Small intestine (tissue), 7 donors: ENCODE results near the gene B9D1. TPM values are rescaled to one million over a fixed set of nuclear protein-coding genes. Genes with fewer than 3 reads are reported as not detected.

Source experiments
- DNase-seq, 2 donors: peaks; one replicate each; pipeline versions ENCODE4 v3.0.0 to v3.0.0-alpha.2; 2013
- FAIRE-seq: peaks from 2 replicates; lab custom pipeline; 2012; peaks lifted over from hg19 to GRCh38; lab: Jason Lieb, UNC
- H3K27ac ChIP-seq, 3 donors: one replicate each; pipeline ENCODE4 v1.5.1; 2013; ENCODE audit warnings: low read length in 2 of 3, mild to moderate bottlenecking in 2 of 3, control low read depth in 1 of 3, inconsistent platforms in 1 of 3, low read depth in 1 of 3, moderate library complexity in 1 of 3
- H3K27me3 ChIP-seq, 3 donors: one replicate each; pipeline ENCODE4 v1.6.1; 2013; ENCODE audit warnings: low read length in 3 of 3, inconsistent platforms in 1 of 3; ENCODE audit not compliant: control insufficient read depth in 3 of 3, insufficient read depth in 3 of 3
- H3K36me3 ChIP-seq, 3 donors: one replicate each; pipeline ENCODE4 v1.6.1; 2013; ENCODE audit warnings: low read length in 3 of 3, inconsistent platforms in 1 of 3, low read depth in 1 of 3, mild to moderate bottlenecking in 1 of 3, moderate library complexity in 1 of 3; ENCODE audit not compliant: control insufficient read depth in 3 of 3, insufficient read depth in 2 of 3
- H3K4me1 ChIP-seq, 3 donors: one replicate each; pipeline ENCODE4 v1.6.1; 2013; ENCODE audit warnings: low read length in 2 of 3, inconsistent platforms in 1 of 3, low read depth in 1 of 3, mild to moderate bottlenecking in 1 of 3, moderate library complexity in 1 of 3; ENCODE audit not compliant: control insufficient read depth in 3 of 3, insufficient read depth in 2 of 3
- H3K4me3 ChIP-seq, 3 donors: one replicate each; pipeline ENCODE4 v1.5.1; 2013; ENCODE audit warnings: low read length in 3 of 3, control low read depth in 1 of 3, inconsistent platforms in 1 of 3, low read depth in 1 of 3, mild to moderate bottlenecking in 1 of 3, moderate library complexity in 1 of 3
- H3K9me3 ChIP-seq, 2 donors: one replicate each; pipeline ENCODE4 v1.6.1; 2013; ENCODE audit warnings: low read depth in 1 of 2, low read length in 1 of 2; ENCODE audit not compliant: control insufficient read depth in 2 of 2, insufficient read depth in 1 of 2
- WGBS, 3 donors: extraction: QIAGEN DNeasy Blood & Tissue Kit; methylation state at CpG; one replicate each; pipeline ENCODE4 v1.1.7; 2013; 5-methylcytosine and 5-hydroxymethylcytosine counted together
- polyA plus RNA-seq, 4 donors: library from polyadenylated mRNA; stranded (reverse) in 3 of 4; unstranded in 1 of 4; fragments of 200-250 nt in 3 of 4; fragments of 120-200 nt in 1 of 4; gene quantifications; one replicate each; pipeline versions ENCODE4 v1.2.1 to v1.2.3, GENCODE V29; 2013
- donor health status: healthy with polysubstance abuse.
- donor health status: control.
- donor health status: control.
- donor health status: Bipolar disorder and iron deficiency.
- donor health status: healthy.

B9D1 gene
- polyA plus RNA-seq, 4 donors, result 2.2 to 18.1 (median 12.9) TPM

DNA sequence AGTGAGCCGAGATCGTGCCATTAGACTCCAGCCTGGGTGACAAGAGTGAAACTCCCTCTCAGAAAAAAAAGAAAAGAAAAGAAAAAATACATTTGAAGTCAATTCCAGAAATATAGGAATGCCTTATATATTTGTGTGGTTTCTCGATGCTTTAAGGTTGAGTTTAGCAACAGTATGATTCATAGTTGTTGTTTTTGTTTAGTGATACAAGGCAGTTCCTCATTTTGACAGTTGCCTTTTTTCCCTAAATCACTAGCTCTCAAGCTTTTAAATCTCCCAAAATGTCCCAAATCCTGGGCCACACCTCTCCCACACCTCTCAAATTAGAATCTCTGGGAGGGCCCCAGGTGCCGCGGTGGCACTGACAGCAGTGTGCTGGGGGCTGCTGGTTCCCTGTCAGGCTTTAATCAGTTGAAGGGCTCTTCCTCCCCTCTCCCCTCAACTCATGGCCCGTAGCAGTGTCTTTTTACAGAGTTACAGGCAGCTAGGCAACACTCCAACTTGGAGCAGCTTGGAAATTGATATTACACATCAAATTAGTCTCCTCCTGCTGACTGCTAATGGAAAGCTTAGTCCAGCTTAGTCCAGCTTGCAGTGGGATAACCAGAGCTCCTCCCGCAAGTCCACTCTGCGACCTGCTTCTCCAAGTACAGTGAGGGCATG lies 66.9 kb downstream of the B9D1 start:
- H3K9me3 ChIP-seq, result no peaks in the 10 kb centered on the region
- no peak for DNase-seq
- no peaks in the 10 kb centered on the region for H3K27me3 ChIP-seq
- no peaks in the 10 kb centered on the region for H3K4me1 ChIP-seq
- no peak overlapping the region for H3K4me3 ChIP-seq
- no peak for FAIRE-seq
- peaks cover 0 to 23% (median 0%) of the 10 kb centered on the region in 3 donors for H3K36me3 ChIP-seq
- 74 to 90% (median 86%) methylated on average over 8 of the region's 8 CpGs for WGBS, 3 donors
- no peak overlapping the region for H3K27ac ChIP-seq

DNA sequence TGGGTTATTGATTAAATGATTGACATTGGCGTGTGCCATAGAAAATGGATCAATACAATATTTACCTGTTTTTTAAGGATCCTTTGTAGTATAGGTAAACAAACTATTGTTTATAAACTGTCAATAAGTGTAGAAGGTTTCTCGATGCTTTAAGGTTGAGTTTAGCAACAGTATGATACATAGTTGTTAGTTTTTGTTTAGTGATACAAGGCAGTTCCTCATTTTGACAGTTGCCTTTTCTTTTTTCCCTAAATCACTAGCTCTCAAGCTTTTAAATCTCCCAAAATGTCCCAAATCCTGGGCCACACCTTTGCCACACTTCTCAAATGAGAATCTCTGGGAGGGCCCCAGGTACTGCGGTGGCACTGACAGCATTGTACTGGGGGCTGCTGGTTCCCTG lies 68.1 kb downstream of the B9D1 start:
- H3K4me1 ChIP-seq, result no peaks in the 10 kb centered on the region
- no peak overlapping the region for H3K4me3 ChIP-seq
- DNase-seq (no peak), FAIRE-seq (no peak)
- WGBS, 3 donors, result 88 to 95% (median 93%) methylated on average over 3 of the region's 3 CpGs
- no peaks in the 10 kb centered on the region for H3K27me3 ChIP-seq
- H3K9me3 ChIP-seq, result no peaks in the 10 kb centered on the region
- H3K27ac ChIP-seq, result no peak overlapping the region
- peaks cover 0 to 31% (median 0%) of the 10 kb centered on the region in 3 donors for H3K36me3 ChIP-seq

Other genes with a start within 250 kb of the B9D1 start
- gene GRAPL, start 235.1 kb downstream of the B9D1 start, polyA plus RNA-seq, result 1 to 10 TPM in 2 of 4 donors, not detected in 2; 2.6 to 3.9 TPM
- gene EPN2, start 125.4 kb downstream of the B9D1 start, polyA plus RNA-seq, result 10 to 100 TPM in 2 of 4 donors, 1 to 10 TPM in 2; 4.2 to 23.7 (median 10.0) TPM
- gene MAPK7, start 15.8 kb upstream of the B9D1 start, polyA plus RNA-seq, result 10 to 100 TPM; 18.4 to 19.9 (median 18.8) TPM
- gene MFAP4, start 24.5 kb upstream of the B9D1 start, polyA plus RNA-seq, result 100 to 1,000 TPM in 1 of 4 donors, 10 to 100 TPM in 2, 1 to 10 TPM in 1; 2.2 to 108 (median 35.4) TPM
- 1 to 10 TPM; 1.1 to 5.6 (median 2.2) TPM for gene RNF112, start 48.5 kb upstream of the B9D1 start, polyA plus RNA-seq
- 1 to 10 TPM in 1 of 4 donors, under 1 TPM in 1, not detected in 2; 0.43 to 4.0 TPM for gene SLC47A1, start 171.1 kb upstream of the B9D1 start, polyA plus RNA-seq